Measurements from ENCODE around the gene PPIB. TPM values are rescaled to one million over a fixed set of nuclear protein-coding genes. Genes with fewer than 3 reads are reported as not detected.

The PPIB gene
- total and polyA plus RNA-seq, 4 experiments from 2014 or later: 247 to 730 (median 443) TPM

- Histone ChIP-seq H3K36me3 (ENCODE audit: insufficient read depth, low read length) (peaks cover 49% of the 10 kb centered on the region), H3K27ac (ENCODE audit: low read depth, low read length) (no peak overlapping the region), H3K4me3 (ENCODE audit: low read length in 2 of 2) (no peak overlapping the region), H3K4me1 (ENCODE audit: insufficient read depth, low read length) (peaks cover 56% of the 10 kb centered on the region), H3K9me3 (ENCODE audit: control insufficient read depth in 1 of 2, low read length in 2 of 2) (no peaks in the 10 kb centered on the region), H3K27me3 (ENCODE audit: insufficient read depth, low read length) (peaks cover 6% of the 10 kb centered on the region)
- Mint-ChIP-seq H3K27me3 (peaks cover 2 to 6% of the 10 kb centered on the region in 2 donors), H3K36me3 (peaks cover 38 to 60% of the 10 kb centered on the region in 2 donors), H3K9me3 (peaks cover 0 to 2% (median 0%) of the 10 kb centered on the region in 8 donors), H3K4me1 (peaks cover 19 to 53% (median 35%) of the 10 kb centered on the region in 4 donors), H3K4me3 (no peak overlapping the region), H3K27ac (peak overlapping the region in 2 of 7 donors; percentile 36 to 44)
- intact Hi-C loops (cut with micrococcal nuclease): no loop called here
- no peak for DNase-seq
- POLR2A ChIA-PET (ENCODE audit: partially characterized antibody): no interaction called here
- CTCF ChIA-PET (ENCODE audit: partially characterized antibody): no interaction called here
These were observed 6.0 kb downstream of the PPIB start for GRCh38 chr15:64156652-64157331.

GRCh38 chr15:64155802-64156651, 6.8 kb downstream of the PPIB start:
- H3K4me1 Mint-ChIP-seq: peaks cover 18 to 53% (median 34%) of the 10 kb centered on the region in 4 donors
- CTCF ChIA-PET (ENCODE audit: partially characterized antibody): interaction anchor here (0.7 to 3.4 kb wide), 6 partner anchors 12 to 680 kb away, joined by 3 to 28 read pairs (median 4); no protein-coding TSS in a partner anchor
- DNase-seq: no peak
- intact Hi-C loops (cut with micrococcal nuclease): no loop called here
- H3K27me3 ChIP-seq (ENCODE audit: insufficient read depth, low read length): peaks cover 6% of the 10 kb centered on the region
- H3K4me3 Mint-ChIP-seq: no peak overlapping the region
- peaks cover 3 to 6% of the 10 kb centered on the region in 2 donors for H3K27me3 Mint-ChIP-seq
- peak overlapping the region in 2 of 7 donors; percentile 17 to 72 for H3K27ac Mint-ChIP-seq
- H3K9me3 ChIP-seq (ENCODE audit: control insufficient read depth in 1 of 2, low read length in 2 of 2): no peaks in the 10 kb centered on the region
- H3K36me3 Mint-ChIP-seq: peaks cover 36 to 59% of the 10 kb centered on the region in 2 donors
- no peak overlapping the region for H3K4me3 ChIP-seq (ENCODE audit: low read length in 2 of 2)
- POLR2A ChIA-PET (ENCODE audit: partially characterized antibody): interaction anchor here (0.7 to 7.1 kb wide), 2 partner anchors 60 to 672 kb away, joined by 3 to 48 read pairs; partner anchors contain the start of genes CIAO2A and SNX1
- H3K36me3 ChIP-seq (ENCODE audit: insufficient read depth, low read length): peaks cover 48% of the 10 kb centered on the region
- peaks cover 0 to 2% (median 0%) of the 10 kb centered on the region in 8 donors for H3K9me3 Mint-ChIP-seq
- H3K4me1 ChIP-seq (ENCODE audit: insufficient read depth, low read length): peaks cover 52% of the 10 kb centered on the region
- no peak overlapping the region for H3K27ac ChIP-seq (ENCODE audit: low read depth, low read length)

GRCh38 chr15:64153480-64154367, 9.1 kb downstream of the PPIB start:
- Histone ChIP-seq H3K4me3 (ENCODE audit: low read length in 2 of 2) (no peak overlapping the region), H3K27me3 (ENCODE audit: insufficient read depth, low read length) (peaks cover 6% of the 10 kb centered on the region), H3K4me1 (ENCODE audit: insufficient read depth, low read length) (peaks cover 41% of the 10 kb centered on the region), H3K27ac (ENCODE audit: low read depth, low read length) (peak overlapping the region; percentile 11), H3K9me3 (ENCODE audit: control insufficient read depth in 1 of 2, low read length in 2 of 2) (no peaks in the 10 kb centered on the region), H3K36me3 (ENCODE audit: insufficient read depth, low read length) (peaks cover 32% of the 10 kb centered on the region)
- ChIA-PET POLR2A (ENCODE audit: partially characterized antibody) (interaction anchor here (0.8 to 7.1 kb wide), 6 partner anchors 9 to 81 kb away, joined by 3 to 66 read pairs (median 3); partner anchors contain the start of genes CIAO2A, PPIB and SNX1), CTCF (ENCODE audit: partially characterized antibody) (interaction anchor here (0.6 to 5.0 kb wide), 24 partner anchors 9 to 717 kb away, joined by 3 to 43 read pairs (median 4); partner anchors contain the start of genes CIAO2A and PPIB)
- H3K27ac Mint-ChIP-seq: peak overlapping the region in 6 of 7 donors; percentile 18 to 87 (median 76)
- H3K4me1 Mint-ChIP-seq: peaks cover 19 to 51% (median 32%) of the 10 kb centered on the region in 4 donors
- H3K27me3 Mint-ChIP-seq: peaks cover 5 to 8% of the 10 kb centered on the region in 2 donors
- peak overlapping the region; percentile 72 to 92 (median 80) for H3K4me3 Mint-ChIP-seq
- DNase-seq: peak; percentile 84 to 89 (median 86)
- intact Hi-C loops (cut with micrococcal nuclease): loop anchor here (1.0 to 5.0 kb wide), 5 partner anchors 10 to 551 kb away; partner anchors contain the start of genes CSNK1G1, PPIB and SNX1
- H3K36me3 Mint-ChIP-seq: peaks cover 23 to 42% of the 10 kb centered on the region in 2 donors
- H3K9me3 Mint-ChIP-seq: peaks cover 0 to 2% (median 0%) of the 10 kb centered on the region in 8 donors

GRCh38 chr15:64152507-64153387, 10.1 kb downstream of the PPIB start:
- peak overlapping the region in 1 of 2 donors; percentile 38 for H3K4me3 ChIP-seq (ENCODE audit: low read length in 2 of 2)
- Mint-ChIP-seq H3K9me3 (peaks cover 0 to 2% (median 0%) of the 10 kb centered on the region in 8 donors), H3K4me1 (peaks cover 14 to 42% (median 25%) of the 10 kb centered on the region in 4 donors), H3K27ac (peak overlapping the region in 1 of 7 donors; percentile 65), H3K27me3 (peaks cover 5 to 8% of the 10 kb centered on the region in 2 donors), H3K4me3 (peak overlapping the region; percentile 15 to 92 (median 54)), H3K36me3 (peaks cover 13 to 32% of the 10 kb centered on the region in 2 donors)
- CTCF ChIA-PET (ENCODE audit: partially characterized antibody): interaction anchor here (0.6 to 5.0 kb wide), 20 partner anchors 8 to 641 kb away, joined by 3 to 43 read pairs (median 4); partner anchors contain the start of genes CIAO2A and PPIB
- POLR2A ChIA-PET (ENCODE audit: partially characterized antibody): interaction anchor here (0.8 to 7.1 kb wide), 5 partner anchors 9 to 57 kb away, joined by 3 to 66 read pairs (median 3); partner anchors contain the start of genes CIAO2A, PPIB and SNX1
- peak in 3 of 5 donors; percentile 15 to 20 (median 16) for DNase-seq
- H3K36me3 ChIP-seq (ENCODE audit: insufficient read depth, low read length): peaks cover 22% of the 10 kb centered on the region
- no peaks in the 10 kb centered on the region for H3K9me3 ChIP-seq (ENCODE audit: control insufficient read depth in 1 of 2, low read length in 2 of 2)
- peaks cover 34% of the 10 kb centered on the region for H3K4me1 ChIP-seq (ENCODE audit: insufficient read depth, low read length)
- H3K27me3 ChIP-seq (ENCODE audit: insufficient read depth, low read length): peaks cover 6% of the 10 kb centered on the region
- intact Hi-C loops (cut with micrococcal nuclease): loop anchor here (1.0 to 5.0 kb wide), 5 partner anchors 11 to 550 kb away; partner anchors contain the start of genes CSNK1G1, PPIB and SNX1
- no peak overlapping the region for H3K27ac ChIP-seq (ENCODE audit: low read depth, low read length)

- ChIA-PET CTCF (ENCODE audit: partially characterized antibody) (interaction anchor here (1.4 to 5.0 kb wide), 3 partner anchors 12 to 84 kb away, joined by 4 to 43 read pairs (median 5); partner anchors contain the start of gene PPIB), POLR2A (ENCODE audit: partially characterized antibody) (interaction anchor here (4.6 to 7.1 kb wide), 2 partner anchors 10 to 56 kb away, joined by 48 to 66 read pairs; partner anchors contain the start of genes CIAO2A, PPIB and SNX1)
- Mint-ChIP-seq H3K9me3 (peaks cover 0 to 2% (median 0%) of the 10 kb centered on the region in 8 donors), H3K27ac (peak within 1 kb of the TSS in 1 of 7 donors; percentile 64), H3K27me3 (peaks cover 5 to 8% of the 10 kb centered on the region in 2 donors), H3K4me1 (peaks cover 14 to 38% (median 25%) of the 10 kb centered on the region in 4 donors), H3K36me3 (peaks cover 9 to 24% of the 10 kb centered on the region in 2 donors), H3K4me3 (peak within 1 kb of the TSS; percentile 59 to 92 (median 74))
- H3K36me3 ChIP-seq (ENCODE audit: insufficient read depth, low read length): peaks cover 14% of the 10 kb centered on the region
- peak in 3 of 5 donors; percentile 23 to 39 (median 39) for DNase-seq
- H3K9me3 ChIP-seq (ENCODE audit: control insufficient read depth in 1 of 2, low read length in 2 of 2): no peaks in the 10 kb centered on the region
- H3K27ac ChIP-seq (ENCODE audit: low read depth, low read length): no peak within 1 kb of the TSS
- intact Hi-C loops (cut with micrococcal nuclease): loop anchor here (2.0 to 5.0 kb wide), 3 partner anchors 15 to 550 kb away; partner anchors contain the start of gene SNX1
- H3K4me1 ChIP-seq (ENCODE audit: insufficient read depth, low read length): peaks cover 34% of the 10 kb centered on the region
- peaks cover 6% of the 10 kb centered on the region for H3K27me3 ChIP-seq (ENCODE audit: insufficient read depth, low read length)
- peak within 1 kb of the TSS; percentile 23 to 38 for H3K4me3 ChIP-seq (ENCODE audit: low read length in 2 of 2)
These were observed 10.9 kb downstream of the PPIB start, which contains the start of gene SNX22 for GRCh38 chr15:64151727-64152506. SNX22 (plus strand) TSS chr15:64151731; CDS start chr15:64151776, 45 bp downstream.

All from CD4-positive, alpha-beta memory T cell (primary cell).